Naive thymus-derived CD4-positive, alpha-beta T cell (primary cell): ENCODE results near the gene KAZN. TPM values are rescaled to one million over a fixed set of nuclear protein-coding genes. Genes with fewer than 3 reads are reported as not detected.

ENCODE experiments used
- ATAC-seq: fragments of 150-1000 bp; cut with Tn5 transposase; 2 replicates; pipeline ENCODE4 v1.10.0; 2021; ENCODE audit warnings: mild to moderate bottlenecking, moderate library complexity
- CTCF ChIA-PET: fragments of 350-600 bp; sonication (Branson Sonifier 250); formaldehyde crosslinking; loops from one replicate; lab custom pipeline; 2021; ENCODE audit warnings: antibody characterized with exemption; lab: Charles Lee
- POLR2A ChIA-PET: fragments of 350-600 bp; sonication (Branson Sonifier 250); formaldehyde crosslinking; loops from one replicate; lab custom pipeline; 2021; ENCODE audit warnings: antibody characterized with exemption, inconsistent platforms; lab: Charles Lee
- DNase-seq, 9 donors: peaks; one replicate each; pipeline versions ENCODE4 v3.0.0 to v3.0.0-alpha.2; 2020 to 2022; ENCODE audit warnings: mixed read lengths in 1 of 9
- H3K27ac ChIP-seq: one replicate; pipeline ENCODE4 v1.7.0; 2013; ENCODE audit warnings: mild to moderate bottlenecking, low read depth, low read length, moderate library complexity
- H3K27me3 ChIP-seq, 2 donors: one replicate each; pipeline ENCODE4 v1.7.0; 2013; ENCODE audit warnings: low read length in 2 of 2, mild to moderate bottlenecking in 2 of 2, moderate library complexity in 2 of 2; ENCODE audit not compliant: control insufficient read depth in 2 of 2, insufficient read depth in 2 of 2
- H3K36me3 ChIP-seq, 3 experiments: 1 replicate in 2 of 3; 2 replicates in 1 of 3; pipeline ENCODE4 v1.7.0; 2013; ENCODE audit warnings: low read length in 3 of 3, mild to moderate bottlenecking in 3 of 3, moderate library complexity in 1 of 3; ENCODE audit not compliant: insufficient read depth in 3 of 3, control insufficient read depth in 2 of 3
- H3K4me1 ChIP-seq, 2 donors: one replicate each; pipeline ENCODE4 v1.7.0; 2013; ENCODE audit warnings: low read length in 2 of 2, mild to moderate bottlenecking in 2 of 2, moderate library complexity in 1 of 2; ENCODE audit not compliant: control insufficient read depth in 2 of 2, insufficient read depth in 2 of 2
- H3K4me3 ChIP-seq: 2 replicates; pipeline ENCODE4 v1.7.0; 2013; ENCODE audit warnings: mild to moderate bottlenecking, low read length
- H3K9me3 ChIP-seq, 3 experiments: 1 replicate in 2 of 3; 2 replicates in 1 of 3; pipeline ENCODE4 v1.7.0; 2013; ENCODE audit warnings: low read length in 3 of 3; ENCODE audit not compliant: control insufficient read depth in 2 of 3
- H3K27ac Mint-ChIP-seq, 9 donors: one replicate each; pipeline ENCODE4 v1.8.0; 2020 to 2022; ENCODE audit warnings: mixed read lengths in 9 of 9, mild to moderate bottlenecking in 8 of 9, moderate library complexity in 5 of 9, inconsistent platforms in 2 of 9
- H3K27me3 Mint-ChIP-seq, 5 donors: one replicate each; pipeline ENCODE4 v1.8.0; 2021 to 2022; ENCODE audit warnings: mixed read lengths in 5 of 5, mild to moderate bottlenecking in 1 of 5
- H3K36me3 Mint-ChIP-seq, 5 donors: one replicate each; pipeline ENCODE4 v1.8.0; 2020 to 2022; ENCODE audit warnings: mixed read lengths in 5 of 5, mild to moderate bottlenecking in 3 of 5, inconsistent platforms in 1 of 5
- H3K4me1 Mint-ChIP-seq, 7 donors: one replicate each; pipeline ENCODE4 v1.8.0; 2020 to 2022; ENCODE audit warnings: mixed read lengths in 7 of 7, mild to moderate bottlenecking in 3 of 7, inconsistent platforms in 1 of 7
- H3K4me3 Mint-ChIP-seq, 10 donors: one replicate each; pipeline ENCODE4 v1.8.0; 2020 to 2022; ENCODE audit warnings: mild to moderate bottlenecking in 10 of 10, mixed read lengths in 10 of 10, moderate library complexity in 6 of 10, inconsistent platforms in 2 of 10
- H3K9me3 Mint-ChIP-seq, 11 donors: one replicate each; pipeline ENCODE4 v1.8.0; 2020 to 2022; ENCODE audit warnings: mixed read lengths in 11 of 11, mild to moderate bottlenecking in 4 of 11, inconsistent platforms in 1 of 11, moderate library complexity in 1 of 11
- intact Hi-C, 2 donors: fragments of 100-400 bp; cut with micrococcal nuclease; formaldehyde crosslinking; loops; one replicate each; pipeline ENCODE4 v1.15.1; 2023
- polyA plus RNA-seq, 2 donors: library from polyadenylated mRNA; unstranded; fragments of 300-500 nt; fragmentation: Illumina TruSeq; gene quantifications; one replicate each; pipeline ENCODE4 v1.2.3, GENCODE V29; 2021
- total RNA-seq, 6 experiments: library from RNA in 5 of 6; stranded (reverse) in 5 of 6; gene quantifications; 1 replicate in 5 of 6; 2 replicates in 1 of 6; pipeline ENCODE4 v1.2.3 and lab custom pipeline; 2021 to 2026

KAZN gene
- total and polyA plus RNA-seq, 7 experiments from 2014 or later = 0.08 to 0.87 (median 0.30) TPM

DNA sequence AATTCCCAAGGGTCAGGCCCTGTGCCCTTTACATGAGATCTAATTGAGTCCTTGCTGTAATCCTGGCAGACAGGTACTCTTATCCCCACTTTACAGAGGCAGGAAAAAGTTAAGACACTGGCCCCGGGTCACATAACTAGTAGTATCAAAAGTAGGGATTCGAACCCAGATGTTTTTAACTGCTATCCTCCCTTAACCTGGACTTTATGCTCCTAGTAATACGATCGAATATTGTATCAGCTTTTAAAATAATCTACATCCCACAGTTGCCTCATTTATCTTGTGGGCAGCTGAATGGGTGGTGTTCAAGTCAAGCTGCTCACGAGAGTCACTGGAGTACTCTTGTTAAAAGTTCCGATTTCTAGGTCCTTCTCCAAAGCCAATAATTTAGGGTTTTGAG is 529.6 kb downstream of the KAZN start:
- Mint-ChIP-seq H3K4me3 (no peak overlapping the region), H3K4me1 (no peaks in the 10 kb centered on the region), H3K27me3 (peaks cover 7 to 22% (median 12%) of the 10 kb centered on the region in 5 donors), H3K36me3 (no peaks in the 10 kb centered on the region), H3K9me3 (peaks cover 0 to 8% (median 0%) of the 10 kb centered on the region in 11 donors), H3K27ac (no peak overlapping the region)
- Histone ChIP-seq H3K4me1 (no peaks in the 10 kb centered on the region), H3K36me3 (no peaks in the 10 kb centered on the region), H3K4me3 (no peak overlapping the region), H3K27ac (no peak overlapping the region), H3K27me3 (no peaks in the 10 kb centered on the region), H3K9me3 (no peaks in the 10 kb centered on the region)
- ChIA-PET POLR2A (no interaction called here), CTCF (interaction anchor here (0.6 to 1.3 kb wide), 6 partner anchors 9 to 310 kb away, joined by 3 to 5 read pairs (median 4); no protein-coding TSS in a partner anchor)
- DNase-seq = no peak
- ATAC-seq = no peak
- intact Hi-C loops = loop anchor here (1.0 to 10.0 kb wide), 3 partner anchors 144 to 307 kb away; partner anchors contain the start of gene CTRC (in 1 of the 2)

DNA sequence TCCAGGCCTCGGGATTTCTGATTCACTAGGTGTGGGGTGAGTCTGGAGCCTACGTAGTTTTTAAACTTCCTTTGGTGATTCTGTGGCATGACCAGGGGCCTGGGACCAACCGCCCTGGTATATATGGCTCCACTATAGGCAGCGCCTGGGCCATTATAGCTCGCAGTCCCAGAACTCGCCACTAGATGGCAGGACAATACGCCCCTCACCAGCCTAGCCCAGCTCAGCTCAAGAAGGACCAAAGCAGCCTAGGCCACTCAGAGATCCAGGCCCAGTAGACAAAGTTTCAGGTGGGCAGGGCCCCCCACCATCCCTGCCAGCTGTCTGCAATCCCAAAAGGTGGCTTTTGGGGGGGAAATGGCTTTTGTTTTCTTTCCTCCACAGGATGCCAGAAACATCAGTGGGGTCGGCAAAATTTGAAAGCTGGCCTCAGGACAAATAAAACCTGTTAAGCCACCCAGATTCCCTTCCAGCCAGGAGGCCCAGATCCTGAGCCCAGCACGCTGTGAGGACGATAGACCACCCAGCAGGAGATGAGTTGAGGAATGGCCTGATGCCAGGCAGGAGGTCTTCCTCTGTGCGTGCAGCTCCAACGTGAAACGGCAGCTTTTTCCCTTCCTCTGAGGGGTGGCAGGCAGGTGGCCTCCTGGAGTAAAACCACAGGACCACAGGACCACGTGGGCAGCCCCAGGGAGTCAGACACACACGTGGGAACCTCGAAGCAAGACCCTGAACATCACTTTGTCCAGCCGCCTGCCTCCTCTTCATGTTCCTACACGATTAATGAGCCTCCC is 530.2 kb downstream of the KAZN start:
- Histone ChIP-seq H3K27me3 (no peaks in the 10 kb centered on the region), H3K4me3 (no peak overlapping the region), H3K36me3 (no peaks in the 10 kb centered on the region), H3K27ac (no peak overlapping the region), H3K4me1 (no peaks in the 10 kb centered on the region), H3K9me3 (no peaks in the 10 kb centered on the region)
- DNase-seq (peak in 8 of 9 donors; percentile 15 to 75 (median 42)), ATAC-seq (peak; percentile 97)
- Mint-ChIP-seq H3K36me3 (no peaks in the 10 kb centered on the region), H3K9me3 (peaks cover 0 to 8% (median 0%) of the 10 kb centered on the region in 11 donors), H3K27ac (no peak overlapping the region), H3K4me3 (no peak overlapping the region), H3K27me3 (peaks cover 11 to 28% (median 17%) of the 10 kb centered on the region in 5 donors), H3K4me1 (no peaks in the 10 kb centered on the region)
- POLR2A ChIA-PET = no interaction called here
- intact Hi-C loops = loop anchor here (1.0 to 10.0 kb wide), 3 partner anchors 144 to 306 kb away; partner anchors contain the start of gene CTRC (in 1 of the 2)
- CTCF ChIA-PET = interaction anchor here (0.6 to 1.4 kb wide), 8 partner anchors 8 to 309 kb away, joined by 3 to 5 read pairs (median 4); no protein-coding TSS in a partner anchor

DNA sequence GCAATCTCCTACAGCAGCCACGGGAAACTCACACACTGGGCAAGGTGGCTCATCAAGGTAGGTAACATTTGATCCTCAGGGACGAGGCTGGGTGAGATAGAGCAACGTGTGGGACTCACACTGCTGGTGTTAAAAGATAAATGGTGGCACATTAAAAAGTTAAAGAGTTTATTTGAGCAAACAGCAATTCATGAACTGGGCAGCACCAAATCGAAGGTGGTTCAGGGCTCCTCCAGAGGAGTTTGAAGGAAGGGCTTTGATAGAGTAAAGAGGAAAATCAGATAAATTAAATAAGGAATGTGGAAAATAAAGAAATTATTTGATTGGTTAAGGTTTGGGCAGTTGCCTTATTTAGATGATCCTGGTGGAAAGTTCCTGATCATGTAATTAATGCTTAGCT is 531.5 kb downstream of the KAZN start:
- Histone ChIP-seq H3K36me3 (no peaks in the 10 kb centered on the region), H3K4me3 (no peak overlapping the region), H3K27ac (no peak overlapping the region), H3K4me1 (no peaks in the 10 kb centered on the region), H3K9me3 (no peaks in the 10 kb centered on the region), H3K27me3 (no peaks in the 10 kb centered on the region)
- DNase-seq (no peak), ATAC-seq (no peak)
- H3K36me3 Mint-ChIP-seq = no peaks in the 10 kb centered on the region
- ChIA-PET POLR2A (no interaction called here), CTCF (interaction anchor here (0.7 to 1.4 kb wide), 3 partner anchors 11 to 175 kb away, joined by 3 to 4 read pairs (median 3); no protein-coding TSS in a partner anchor)
- intact Hi-C loops = loop anchor here in 1 of 2 donors (10.0 kb wide), 1 partner anchor 305 kb away; the partner anchor contains the start of gene CTRC
- H3K27ac Mint-ChIP-seq = no peak overlapping the region
- H3K4me3 Mint-ChIP-seq = no peak overlapping the region
- peaks cover 0 to 8% (median 0%) of the 10 kb centered on the region in 11 donors for H3K9me3 Mint-ChIP-seq
- no peaks in the 10 kb centered on the region for H3K4me1 Mint-ChIP-seq
- H3K27me3 Mint-ChIP-seq = peaks cover 23 to 38% (median 30%) of the 10 kb centered on the region in 5 donors

DNA sequence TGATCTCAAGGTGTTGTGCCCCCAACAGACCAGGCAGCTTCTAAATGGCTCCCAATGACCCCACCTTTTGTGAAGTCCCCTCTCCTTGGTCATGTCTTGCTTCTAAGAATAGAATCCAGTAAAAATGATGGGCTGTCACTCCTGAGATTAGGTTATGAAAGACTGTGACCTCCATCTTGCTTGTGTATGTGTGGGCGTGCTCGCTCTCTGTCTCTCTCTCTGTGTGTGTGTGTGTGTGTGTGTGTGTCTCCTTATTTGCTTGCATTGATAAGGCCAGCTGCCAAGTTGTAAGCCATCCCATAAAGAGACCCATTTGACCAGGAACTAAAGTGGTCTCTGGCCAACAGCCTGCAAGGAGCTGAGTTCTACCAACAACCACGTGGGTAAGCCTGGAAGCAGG is 532.1 kb downstream of the KAZN start:
- no peaks in the 10 kb centered on the region for H3K36me3 Mint-ChIP-seq
- intact Hi-C loops = no loop called here
- H3K4me3 ChIP-seq = no peak overlapping the region
- H3K9me3 Mint-ChIP-seq = peaks cover 0 to 8% (median 0%) of the 10 kb centered on the region in 11 donors
- H3K36me3 ChIP-seq = no peaks in the 10 kb centered on the region
- H3K4me1 Mint-ChIP-seq = no peaks in the 10 kb centered on the region
- no peak overlapping the region for H3K27ac Mint-ChIP-seq
- DNase-seq = no peak
- no peak overlapping the region for H3K27ac ChIP-seq
- no peak for ATAC-seq
- ChIA-PET CTCF (interaction anchor here (0.7 kb wide), 1 partner anchor 17 kb away, joined by 3 read pairs; no protein-coding TSS in a partner anchor), POLR2A (no interaction called here)
- H3K27me3 Mint-ChIP-seq = peaks cover 29 to 43% (median 36%) of the 10 kb centered on the region in 5 donors
- no peaks in the 10 kb centered on the region for H3K9me3 ChIP-seq
- no peaks in the 10 kb centered on the region for H3K27me3 ChIP-seq
- H3K4me1 ChIP-seq = no peaks in the 10 kb centered on the region
- no peak overlapping the region for H3K4me3 Mint-ChIP-seq

DNA sequence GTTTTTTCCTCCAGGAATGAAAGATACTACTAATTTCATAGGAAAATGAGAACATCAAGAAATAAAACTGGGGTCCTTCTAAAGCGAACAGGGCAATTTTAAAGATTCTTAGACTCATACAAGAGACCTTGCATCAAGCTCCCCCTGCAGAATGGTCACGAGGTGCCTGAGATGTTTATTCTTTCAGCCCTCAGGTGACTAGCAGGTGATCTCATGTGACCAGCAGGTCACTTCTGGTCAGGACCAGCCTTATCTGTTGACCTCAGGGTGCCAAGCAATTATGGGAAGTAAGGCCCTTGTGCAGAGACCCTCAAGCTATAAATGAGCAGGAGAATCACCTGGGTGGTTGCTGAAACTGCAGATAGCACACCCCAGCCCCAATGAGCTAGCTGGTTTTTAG is 534.5 kb downstream of the KAZN start:
- DNase-seq = no peak
- Histone ChIP-seq H3K9me3 (no peaks in the 10 kb centered on the region), H3K36me3 (no peaks in the 10 kb centered on the region), H3K27ac (no peak overlapping the region), H3K4me1 (no peaks in the 10 kb centered on the region), H3K27me3 (no peaks in the 10 kb centered on the region), H3K4me3 (no peak overlapping the region)
- Mint-ChIP-seq H3K27me3 (peaks cover 46 to 62% (median 53%) of the 10 kb centered on the region in 5 donors), H3K4me3 (no peak overlapping the region), H3K27ac (no peak overlapping the region), H3K4me1 (peaks cover 0 to 4% (median 0%) of the 10 kb centered on the region in 7 donors), H3K36me3 (peaks cover 0 to 5% (median 0%) of the 10 kb centered on the region in 5 donors), H3K9me3 (peaks cover 0 to 12% (median 0%) of the 10 kb centered on the region in 11 donors)
- POLR2A ChIA-PET = interaction anchor here (0.6 kb wide), 1 partner anchor 655 kb away, joined by 3 read pairs; no protein-coding TSS in a partner anchor
- no peak for ATAC-seq
- CTCF ChIA-PET = interaction anchor here (0.7 kb wide), 1 partner anchor 45 kb away, joined by 3 read pairs; no protein-coding TSS in a partner anchor
- intact Hi-C loops = no loop called here

DNA sequence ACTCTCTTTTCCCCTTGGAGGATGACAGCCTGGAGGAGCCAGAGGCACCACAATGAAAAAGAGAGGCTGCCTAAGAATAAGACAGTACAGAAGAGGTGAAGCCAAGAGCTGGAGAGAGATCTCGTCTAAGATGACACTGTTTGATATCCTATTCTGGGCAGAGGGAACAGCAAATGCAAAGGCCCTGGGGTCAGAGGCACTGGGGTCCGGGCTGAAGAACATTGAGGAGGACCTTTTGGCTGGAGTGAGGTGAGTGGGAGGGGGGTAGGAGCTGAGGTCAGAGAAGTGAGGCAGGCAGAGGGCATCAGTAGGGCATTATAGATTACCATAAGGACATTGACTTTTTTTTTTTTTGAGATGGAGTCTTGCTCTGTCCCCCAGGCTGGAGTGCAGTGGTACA is 535.8 kb downstream of the KAZN start:
- Mint-ChIP-seq H3K4me1 (peaks cover 0 to 6% (median 0%) of the 10 kb centered on the region in 7 donors), H3K36me3 (peaks cover 0 to 5% (median 0%) of the 10 kb centered on the region in 5 donors), H3K27ac (no peak overlapping the region), H3K9me3 (peaks cover 0 to 12% (median 0%) of the 10 kb centered on the region in 11 donors), H3K27me3 (peaks cover 55 to 70% (median 61%) of the 10 kb centered on the region in 5 donors), H3K4me3 (no peak overlapping the region)
- no peak for DNase-seq
- Histone ChIP-seq H3K27ac (no peak overlapping the region), H3K9me3 (no peaks in the 10 kb centered on the region), H3K4me3 (no peak overlapping the region), H3K27me3 (no peaks in the 10 kb centered on the region), H3K4me1 (no peaks in the 10 kb centered on the region), H3K36me3 (no peaks in the 10 kb centered on the region)
- no peak for ATAC-seq
- intact Hi-C loops = no loop called here
- ChIA-PET POLR2A (no interaction called here), CTCF (no interaction called here)
